ENCODE data around the gene RRAS2. TPM values are rescaled to one million over a fixed set of nuclear protein-coding genes. Genes with fewer than 3 reads are reported as not detected.

The RRAS2 gene
- total and polyA plus RNA-seq, 9 of the 15 experiments (the other 6 are each of a cell fraction or from before 2014, with no cell fraction given) = 9.4 to 47.5 (median 37.6) TPM

- no peak overlapping the region for H3K27ac ChIP-seq (ENCODE audit: extremely low read depth, low read depth, low read length)
- no peaks in the 10 kb centered on the region for H3K36me3 ChIP-seq (ENCODE audit: control insufficient read depth, insufficient read depth, low read length)
- ATAC-seq = no peak
- H4K20me1 ChIP-seq (replicated peaks; ENCODE audit: control insufficient read depth, insufficient read depth, low read length) = no peaks in the 10 kb centered on the region; the same call in 1 of the 2 replicates
- 0% methylated on average over 6 of the region's 6 CpGs for WGBS (ENCODE audit: insufficient coverage, low coverage, missing lambda C conversion rate)
- ChIA-PET POLR2A (interaction anchor here (0.5 kb wide), 1 partner anchor 332 kb away, joined by 4 read pairs; no protein-coding TSS in a partner anchor), CTCF (ENCODE audit: low intra/inter-chr PET ratio) (no interaction called here)
- FAIRE-seq = no peak
- in situ Hi-C loops (cut with MboI) = no loop called here
- H3K9ac ChIP-seq (ENCODE audit: insufficient read depth in 1 of 2, low read depth in 2 of 2, low read length in 2 of 2) = no peak overlapping the region
- H3K9me3 ChIP-seq (replicated peaks; ENCODE audit: control insufficient read depth, insufficient read depth, low read depth, low read length) = no peaks in the 10 kb centered on the region
- H3K4me2 ChIP-seq (ENCODE audit: insufficient read depth, low read length) = no peak overlapping the region
- H2AFZ ChIP-seq (ENCODE audit: low read depth, low read length) = no peak overlapping the region
- DNase-seq (ENCODE audit: extremely low read depth in 1 of 4, low spot score in 3 of 4) = no peak
- peaks cover 0 to 7% of the 10 kb centered on the region in 2 experiments; a peak in 2 of 5 replicates for H3K4me1 ChIP-seq (replicated peaks in 1 of 2; ENCODE audit: control insufficient read depth in 2 of 2, insufficient read depth in 2 of 2, low read length in 2 of 2)
- BruUV-seq (replicated peaks) = no TSS peak
- intact Hi-C loops (cut with micrococcal nuclease) = no loop called here
- H3K4me3 ChIP-seq = no peak overlapping the region
- no peaks in the 10 kb centered on the region for H3K9me1 ChIP-seq (ENCODE audit: control insufficient read depth, insufficient read depth, low read length)
- H3K79me2 ChIP-seq (ENCODE audit: control insufficient read depth, insufficient read depth, low read length) = no peaks in the 10 kb centered on the region
- H3K27me3 ChIP-seq (ENCODE audit: control insufficient read depth in 2 of 2, insufficient read depth in 2 of 2, low read length in 2 of 2) = peaks cover 28 to 67% of the 10 kb centered on the region in 2 experiments
- no peak for TF ChIP-seq ZNF436 (CRISPR knock-in tag; IDR thresholded peaks at IDR 0.05)
- TF ChIP-seq ZNF695 (CRISPR knock-in tag; IDR thresholded peaks at IDR 0.05) = no peak
- peak; percentile 38; the same call in 1 of the 2 replicates for TF ChIP-seq CEBPB (tag; IDR thresholded peaks at IDR 0.05)
- peak; percentile 64 for TF ChIP-seq FOSL1 (tag; conservative IDR thresholded peaks at IDR 0.05)
- no peak for TF ChIP-seq TFAP4 (CRISPR knock-in tag; IDR thresholded peaks at IDR 0.05; ENCODE audit: borderline replicate concordance)
- TF ChIP-seq CEBPG (CRISPR knock-in tag; IDR thresholded peaks at IDR 0.05) = no peak
- peak in 1 of 2 experiments; percentile 71; a peak in 2 of 4 replicates for TF ChIP-seq CEBPG (tag; conservative IDR thresholded peaks at IDR 0.05 in 1 of 2, IDR thresholded peaks at IDR 0.05 in 1 of 2)
- TF ChIP-seq SMARCA4 (IDR thresholded peaks at IDR 0.05) = no peak
- TF ChIP-seq ZC3H11A (IDR thresholded peaks at IDR 0.05; ENCODE audit: low read depth, low read length) = no peak
- TF ChIP-seq ZNF384 (IDR thresholded peaks at IDR 0.05; ENCODE audit: low read depth, low read length) = no peak
- TF ChIP-seq KDM1A (IDR thresholded peaks at IDR 0.05) = peak in 1 of 2 experiments; percentile 45; a peak in 2 of 4 replicates
- no peak for TF ChIP-seq MCM2 (IDR thresholded peaks at IDR 0.05; ENCODE audit: low read depth)
- no peak for TF ChIP-seq IRF9 (tag; IDR thresholded peaks at IDR 0.05)
- no peak for TF ChIP-seq RBBP5 (IDR thresholded peaks at IDR 0.05; ENCODE audit: borderline replicate concordance, insufficient read depth, low read length, poor library complexity, severe bottlenecking)
- TF ChIP-seq ZNF197 (CRISPR knock-in tag; IDR thresholded peaks at IDR 0.05; ENCODE audit: low read depth) = no peak
- no peak for TF ChIP-seq TAF9B (IDR thresholded peaks at IDR 0.05; ENCODE audit: partially characterized antibody)
- no peak for TF ChIP-seq ATF7 (IDR thresholded peaks at IDR 0.05)
- no peak for TF ChIP-seq SREBF1 (IDR thresholded peaks at IDR 0.05; ENCODE audit: borderline replicate concordance, low read depth, low read length)
- TF ChIP-seq FOXP4 (CRISPR knock-in tag; IDR thresholded peaks at IDR 0.05; ENCODE audit: borderline replicate concordance) = no peak
These were observed 100.6 kb downstream of the RRAS2 start for GRCh38 chr11:14258221-14258935.
